B cell (primary cell): ENCODE results near the gene CSNK1E. TPM values are rescaled to one million over a fixed set of nuclear protein-coding genes. Genes with fewer than 3 reads are reported as not detected.
A peak's percentile ranks its signal among the peaks of the same experiment; 100 is the strongest.

Experiments used
- ATAC-seq: fragments of 200-7000 bp; cut with Tn5 transposase; one replicate; pipeline ENCODE4 v1.10.0; 2021; ENCODE audit warnings: low read depth, mild to moderate bottlenecking, moderate number of reproducible peaks, moderate library complexity
- CTCF ChIA-PET: fragments of 350-600 bp; sonication (Branson Sonifier 250); formaldehyde crosslinking; loops from one replicate; lab custom pipeline; 2021; ENCODE audit warnings: antibody characterized with exemption, inconsistent platforms; lab: Charles Lee
- POLR2A ChIA-PET: fragments of 350-600 bp; sonication (Branson Sonifier 250); formaldehyde crosslinking; loops from one replicate; lab custom pipeline; 2021; ENCODE audit warnings: antibody characterized with exemption; lab: Charles Lee
- DNase-seq: peaks from one replicate; pipeline ENCODE4 v3.0.0; 2013
- H2AFZ ChIP-seq: 2 replicates; pipeline ENCODE4 v1.6.1; 2012; ENCODE audit warnings: mild to moderate bottlenecking, low read depth, low read length; ENCODE audit not compliant: insufficient read depth, poor library complexity, severe bottlenecking
- H3K27ac ChIP-seq, 2 donors: 1 replicate in 1 of 2; 2 replicates in 1 of 2; pipeline ENCODE4 v1.5.1; 2012 to 2013; ENCODE audit warnings: low read length in 2 of 2, mild to moderate bottlenecking in 2 of 2, moderate library complexity in 1 of 2
- H3K27me3 ChIP-seq, 4 experiments: fragments of 200-600 bp in 1 of 4; sonication (generic) in 1 of 4; replicated peaks in 1 of 4; 1 replicate in 2 of 4; 2 replicates in 2 of 4; pipeline versions ENCODE4 v1.6.1 to v1.7.0; 2013 to 2016; ENCODE audit warnings: low read length in 3 of 4, mild to moderate bottlenecking in 2 of 4, mixed read lengths in 1 of 4, moderate library complexity in 1 of 4; ENCODE audit not compliant: insufficient read depth in 4 of 4, control insufficient read depth in 3 of 4; ENCODE audit errors: control extremely low read depth in 1 of 4
- H3K36me3 ChIP-seq, 2 experiments: replicated peaks in 1 of 2; 1 replicate in 1 of 2; 2 replicates in 1 of 2; pipeline versions ENCODE4 v1.6.1 to v1.7.1; 2013; ENCODE audit warnings: low read length in 1 of 2; ENCODE audit not compliant: insufficient read depth in 2 of 2, control insufficient read depth in 1 of 2; ENCODE audit errors: control extremely low read depth in 1 of 2, extremely low read depth in 1 of 2
- H3K4me1 ChIP-seq, 2 donors: fragments of 200-600 bp in 1 of 2; sonication (generic) in 1 of 2; 1 replicate in 1 of 2; 2 replicates in 1 of 2; pipeline versions ENCODE4 v1.5.1 to v1.6.1; 2013 to 2017; ENCODE audit warnings: low read length in 2 of 2; ENCODE audit not compliant: control insufficient read depth in 2 of 2, insufficient read depth in 2 of 2
- H3K4me2 ChIP-seq: replicated peaks from 2 replicates; pipeline ENCODE3; 2012; ENCODE audit warnings: mild to moderate bottlenecking, low read depth, low read length; ENCODE audit not compliant: poor library complexity, severe bottlenecking
- H3K4me3 ChIP-seq, 5 experiments: fragments of 200-600 bp in 1 of 5; sonication (generic) in 1 of 5; 1 replicate in 3 of 5; 2 replicates in 2 of 5; pipeline versions ENCODE4 v1.5.1 to v1.7.0; 2011 to 2016; ENCODE audit warnings: low read length in 4 of 5, mild to moderate bottlenecking in 4 of 5, low read depth in 2 of 5, control low read depth in 1 of 5, moderate library complexity in 1 of 5; ENCODE audit not compliant: insufficient read depth in 1 of 5; ENCODE audit errors: control extremely low read depth in 1 of 5, extremely low read depth in 1 of 5
- H3K79me2 ChIP-seq: fragments of 200-600 bp; sonication (generic); one replicate; pipeline ENCODE4 v1.6.0; 2016; ENCODE audit warnings: low read length; ENCODE audit not compliant: control insufficient read depth, insufficient read depth
- H3K9ac ChIP-seq: fragments of 200-600 bp; sonication (generic); 2 replicates; pipeline ENCODE4 v1.6.1; 2017; ENCODE audit warnings: mild to moderate bottlenecking, low read length, moderate library complexity
- H3K9me3 ChIP-seq, 3 donors: one replicate each; pipeline versions ENCODE4 v1.6.1 to v1.7.1; 2013; ENCODE audit warnings: low read length in 2 of 3; ENCODE audit not compliant: control insufficient read depth in 2 of 3, insufficient read depth in 1 of 3; ENCODE audit errors: control extremely low read depth in 1 of 3
- H4K20me1 ChIP-seq: 2 replicates; pipeline ENCODE4 v1.6.0; 2012; ENCODE audit warnings: mild to moderate bottlenecking, low read length; ENCODE audit not compliant: insufficient read depth, control insufficient read depth, poor library complexity, severe bottlenecking
- H3K27ac Mint-ChIP-seq: one replicate; pipeline ENCODE4 v1.8.0; 2021; ENCODE audit warnings: mixed read lengths
- H3K27me3 Mint-ChIP-seq: one replicate; pipeline ENCODE4 v1.8.0; 2021; ENCODE audit warnings: mixed read lengths
- H3K4me1 Mint-ChIP-seq: one replicate; pipeline ENCODE4 v1.8.0; 2021; ENCODE audit warnings: mixed read lengths
- H3K4me3 Mint-ChIP-seq: one replicate; pipeline ENCODE4 v1.8.0; 2021; ENCODE audit warnings: mixed read lengths
- H3K9me3 Mint-ChIP-seq: one replicate; pipeline ENCODE4 v1.8.0; 2022; ENCODE audit warnings: mixed read lengths; ENCODE audit not compliant: insufficient read depth
- CTCF ChIP-seq: fragments of 200-600 bp; IDR thresholded peaks from one replicate; pipeline ENCODE4 v1.8.0; 2022; ENCODE audit warnings: antibody characterized with exemption, mild to moderate bottlenecking
- EZH2 ChIP-seq: IDR thresholded peaks from 2 replicates; pipeline ENCODE4 v1.6.1; 2012; ENCODE audit warnings: borderline replicate concordance, low read depth, mild to moderate bottlenecking, moderate library complexity, low read length; ENCODE audit not compliant: insufficient read depth, poor library complexity, severe bottlenecking
- WGBS: methylation state at CpG from one replicate; pipeline ENCODE4 v1.1.5; 2013; ENCODE audit warnings: missing lambda C conversion rate; ENCODE audit not compliant: insufficient coverage; 5-methylcytosine and 5-hydroxymethylcytosine counted together
- intact Hi-C: fragments of 100-400 bp; cut with micrococcal nuclease; formaldehyde crosslinking; loops from one replicate; pipeline ENCODE4 v1.10.0; 2022
- polyA plus RNA-seq: library from polyadenylated mRNA; depleted of rRNA; stranded (reverse); fragments of >200 nt; gene quantifications from 2 replicates; pipeline ENCODE4 v1.2.3, GENCODE V29; 2012
- total RNA-seq, 2 donors: library from RNA; stranded (reverse); fragments of 120-200 nt in 1 of 2; gene quantifications; 1 replicate in 1 of 2; 2 replicates in 1 of 2; pipeline versions ENCODE4 v1.2.3 to v1.2.4, GENCODE V29; 2013 to 2022

Gene CSNK1E
- total and polyA plus RNA-seq, 2 donors (not counting 1 experiment from before 2014, with no cell fraction given), result 113 to 133 TPM

- Histone ChIP-seq H3K4me1 (peaks cover 26 to 34% of the 10 kb centered on the region in 2 donors), H3K4me3 (no peak overlapping the region), H3K9me3 (no peaks in the 10 kb centered on the region), H3K27ac (no peak overlapping the region), H3K36me3 (no peaks in the 10 kb centered on the region), H4K20me1 (peaks cover 14% of the 10 kb centered on the region), H3K27me3 (no peaks in the 10 kb centered on the region), H3K9ac (no peak overlapping the region), H3K4me2 (no peak overlapping the region), H2AFZ (peak overlapping the region; percentile 92), H3K79me2 (no peaks in the 10 kb centered on the region)
- 88% methylated on average over 7 of the region's 14 CpGs for WGBS
- intact Hi-C loops, result loop anchor here (5.0 to 10.0 kb wide), 5 partner anchors 117 to 712 kb away; partner anchors contain the start of genes DDX17, GGA1, JOSD1 and MAFF
- CTCF ChIA-PET, result no interaction called here
- no peaks in the 10 kb centered on the region for H3K27me3 Mint-ChIP-seq
- H3K9me3 Mint-ChIP-seq, result no peaks in the 10 kb centered on the region
- peak overlapping the region; percentile 37 for H3K4me3 Mint-ChIP-seq
- ATAC-seq (no peak), DNase-seq (no peak)
- POLR2A ChIA-PET, result interaction anchor here (0.7 kb wide), 1 partner anchor 381 kb away, joined by 4 read pairs; no protein-coding TSS in a partner anchor
- TF ChIP-seq CTCF (no peak), EZH2 (no peak)
- H3K27ac Mint-ChIP-seq, result peak overlapping the region; percentile 71
- peaks cover 34% of the 10 kb centered on the region for H3K4me1 Mint-ChIP-seq
Measured at GRCh38 chr22:38318792-38319773, 1.9 kb upstream of the CSNK1E start.
